ENCODE data around the gene ZSWIM8.
"Not testable (repeated sequence)": the region's sequence is repeated elsewhere in the genome, so short reads cannot be mapped to it uniquely, and the experiment has no call there.

The ZSWIM8 gene

DNA sequence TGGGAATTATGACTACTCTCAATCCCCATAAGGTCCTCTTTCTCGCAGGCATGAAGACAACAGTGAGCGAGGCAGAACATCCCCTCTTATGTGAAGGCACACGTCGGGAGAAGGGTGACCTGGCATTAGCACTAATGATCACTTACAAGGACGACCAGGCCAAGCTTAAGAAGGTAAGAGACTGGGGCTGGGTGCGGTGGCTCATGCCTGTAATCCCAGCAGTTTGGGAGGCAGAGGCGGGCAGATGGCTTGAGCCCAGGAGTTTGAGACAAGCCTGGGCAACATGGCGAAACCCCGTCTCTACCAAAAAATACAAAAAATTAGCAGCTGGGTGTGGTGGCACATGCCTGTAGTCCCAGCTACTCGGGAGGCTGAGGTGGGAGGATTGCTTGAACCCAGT lies 10.1 kb downstream of the ZSWIM8 start:
- in situ Hi-C loops (cut with MboI; ENCODE audit: low sequenced_read_pairs) = not testable (repeated sequence)

DNA sequence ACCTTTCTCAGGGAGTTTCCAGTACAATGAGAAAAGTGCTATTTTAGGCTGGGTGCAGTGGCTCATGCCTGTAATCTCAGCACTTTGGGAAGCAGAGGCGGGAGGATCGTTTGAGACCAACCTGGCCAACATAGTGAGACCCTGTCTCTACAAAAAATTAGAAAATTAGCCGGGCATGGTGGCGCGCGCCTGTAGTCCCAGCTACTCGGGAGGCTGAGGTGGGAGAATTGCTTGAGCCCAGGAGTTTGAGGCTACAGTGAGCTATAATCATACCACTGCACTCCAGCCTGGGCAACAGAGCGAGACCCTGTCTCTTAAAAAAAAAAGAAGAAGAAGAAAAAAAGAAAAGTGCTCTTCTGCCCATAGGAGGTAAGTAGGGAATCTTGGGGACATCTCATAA lies 10.6 kb downstream of the ZSWIM8 start:
- in situ Hi-C loops (cut with MboI; ENCODE audit: low sequenced_read_pairs) = not testable (repeated sequence)

DNA sequence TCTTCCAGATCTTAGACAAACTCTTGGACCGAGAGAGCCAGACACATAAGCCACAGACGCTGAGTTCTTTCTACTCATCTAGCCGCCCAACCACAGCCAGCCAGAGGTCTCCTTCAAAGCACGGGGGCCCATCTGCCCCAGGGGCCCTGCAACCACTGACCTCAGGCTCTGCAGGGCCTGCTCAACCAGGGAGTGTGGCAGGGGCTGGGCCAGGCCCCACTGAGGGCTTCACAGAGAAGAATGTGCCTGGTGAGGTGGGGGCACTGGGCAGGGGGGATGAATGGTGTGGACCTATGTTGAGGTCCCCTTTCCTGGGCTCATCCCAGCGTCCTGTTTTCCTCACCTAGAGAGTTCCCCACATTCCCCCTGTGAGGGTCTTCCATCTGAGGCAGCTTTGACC lies 11.4 kb downstream of the ZSWIM8 start:
- in situ Hi-C loops (cut with MboI; ENCODE audit: low sequenced_read_pairs) = no loop called here

DNA sequence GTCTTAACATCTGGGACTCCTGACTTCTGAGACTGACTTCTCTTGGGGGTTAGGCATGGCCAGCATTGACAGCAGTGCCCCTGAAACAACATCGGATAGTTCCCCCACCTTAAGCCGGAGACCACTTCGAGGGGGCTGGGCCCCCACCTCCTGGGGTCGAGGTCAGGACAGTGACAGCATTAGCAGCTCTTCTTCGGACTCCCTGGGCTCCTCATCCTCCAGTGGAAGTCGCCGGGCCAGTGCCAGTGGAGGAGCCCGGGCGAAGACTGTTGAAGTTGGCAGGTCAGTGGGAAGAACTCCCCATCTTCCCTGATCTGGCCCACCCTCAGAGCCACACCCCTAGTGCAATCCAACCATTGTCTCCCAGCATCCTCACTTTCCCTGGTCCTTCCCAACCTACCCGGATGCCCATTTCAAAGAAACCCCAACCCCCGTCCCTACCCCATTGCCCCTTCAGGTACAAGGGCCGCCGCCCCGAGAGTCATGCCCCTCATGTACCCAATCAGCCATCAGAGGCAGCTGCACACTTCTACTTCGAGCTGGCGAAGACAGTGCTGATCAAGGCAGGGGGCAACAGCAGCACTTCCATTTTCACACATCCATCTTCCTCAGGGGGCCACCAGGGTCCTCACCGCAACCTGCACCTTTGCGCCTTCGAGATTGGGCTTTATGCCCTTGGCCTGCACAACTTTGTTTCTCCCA lies 12.1 kb downstream of the ZSWIM8 start:
- in situ Hi-C loops (cut with MboI; ENCODE audit: low sequenced_read_pairs) = no loop called here

DNA sequence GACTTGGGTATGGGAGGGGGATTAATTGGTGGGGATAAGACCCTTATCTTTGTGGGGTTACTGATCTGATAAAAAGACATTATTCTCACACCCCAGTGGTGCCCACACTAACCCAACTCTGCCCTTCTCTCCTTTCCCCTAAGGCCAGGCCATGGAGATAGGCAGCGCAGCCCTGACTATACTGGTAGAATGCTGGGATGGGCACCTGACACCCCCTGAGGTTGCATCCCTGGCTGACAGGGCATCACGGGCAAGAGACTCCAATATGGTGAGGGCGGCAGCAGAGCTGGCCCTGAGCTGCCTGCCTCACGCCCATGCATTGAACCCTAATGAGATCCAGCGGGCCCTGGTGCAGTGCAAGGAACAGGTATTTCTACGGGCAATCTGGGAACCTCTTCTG lies 12.7 kb downstream of the ZSWIM8 start:
- in situ Hi-C loops (cut with MboI; ENCODE audit: low sequenced_read_pairs) = no loop called here

DNA sequence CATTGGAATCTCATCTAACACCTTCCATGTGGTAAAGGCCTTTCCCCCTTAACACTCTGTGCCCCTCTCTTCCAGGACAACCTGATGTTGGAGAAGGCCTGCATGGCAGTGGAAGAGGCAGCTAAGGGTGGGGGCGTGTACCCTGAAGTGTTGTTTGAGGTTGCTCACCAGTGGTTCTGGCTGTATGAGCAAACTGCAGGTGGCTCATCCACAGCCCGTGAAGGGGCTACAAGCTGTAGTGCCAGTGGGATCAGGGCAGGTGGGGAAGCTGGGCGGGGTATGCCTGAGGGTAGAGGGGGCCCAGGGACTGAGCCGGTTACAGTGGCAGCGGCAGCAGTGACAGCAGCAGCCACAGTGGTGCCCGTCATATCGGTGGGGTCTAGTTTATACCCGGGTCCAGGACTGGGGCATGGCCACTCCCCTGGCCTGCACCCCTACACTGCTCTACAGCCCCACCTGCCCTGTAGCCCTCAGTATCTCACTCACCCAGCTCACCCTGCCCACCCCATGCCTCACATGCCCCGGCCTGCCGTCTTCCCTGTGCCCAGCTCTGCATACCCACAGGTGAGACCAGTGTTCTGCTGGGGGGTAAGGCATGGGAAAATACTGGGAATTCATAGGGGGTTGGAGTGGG lies 13.6 kb downstream of the ZSWIM8 start:
- in situ Hi-C loops (cut with MboI; ENCODE audit: low sequenced_read_pairs) = no loop called here

DNA sequence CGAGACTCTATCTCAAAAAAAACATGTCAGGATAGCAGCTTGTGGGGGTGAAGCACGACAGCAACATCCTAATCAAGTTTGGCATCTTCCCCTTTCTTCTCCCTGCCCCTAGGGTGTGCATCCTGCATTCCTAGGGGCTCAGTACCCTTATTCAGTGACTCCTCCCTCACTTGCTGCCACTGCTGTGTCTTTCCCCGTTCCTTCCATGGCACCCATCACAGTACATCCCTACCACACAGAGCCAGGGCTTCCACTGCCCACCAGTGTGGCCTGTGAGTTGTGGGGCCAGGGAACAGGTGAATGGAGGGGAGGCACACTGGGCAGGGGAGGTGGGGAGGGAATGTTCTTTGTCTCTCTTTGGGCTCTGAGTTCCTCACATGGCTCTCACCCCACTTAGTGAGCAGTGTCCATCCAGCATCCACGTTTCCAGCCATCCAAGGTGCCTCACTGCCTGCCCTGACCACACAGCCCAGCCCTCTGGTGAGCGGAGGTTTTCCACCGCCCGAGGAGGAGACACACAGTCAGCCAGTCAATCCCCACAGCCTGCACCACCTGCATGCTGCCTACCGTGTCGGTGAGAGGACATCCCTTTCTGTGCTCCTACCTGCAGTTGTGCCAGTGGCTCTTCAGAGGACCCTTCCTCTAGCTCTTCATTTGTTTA lies 14.6 kb downstream of the ZSWIM8 start:
- in situ Hi-C loops (cut with MboI; ENCODE audit: low sequenced_read_pairs) = no loop called here

DNA sequence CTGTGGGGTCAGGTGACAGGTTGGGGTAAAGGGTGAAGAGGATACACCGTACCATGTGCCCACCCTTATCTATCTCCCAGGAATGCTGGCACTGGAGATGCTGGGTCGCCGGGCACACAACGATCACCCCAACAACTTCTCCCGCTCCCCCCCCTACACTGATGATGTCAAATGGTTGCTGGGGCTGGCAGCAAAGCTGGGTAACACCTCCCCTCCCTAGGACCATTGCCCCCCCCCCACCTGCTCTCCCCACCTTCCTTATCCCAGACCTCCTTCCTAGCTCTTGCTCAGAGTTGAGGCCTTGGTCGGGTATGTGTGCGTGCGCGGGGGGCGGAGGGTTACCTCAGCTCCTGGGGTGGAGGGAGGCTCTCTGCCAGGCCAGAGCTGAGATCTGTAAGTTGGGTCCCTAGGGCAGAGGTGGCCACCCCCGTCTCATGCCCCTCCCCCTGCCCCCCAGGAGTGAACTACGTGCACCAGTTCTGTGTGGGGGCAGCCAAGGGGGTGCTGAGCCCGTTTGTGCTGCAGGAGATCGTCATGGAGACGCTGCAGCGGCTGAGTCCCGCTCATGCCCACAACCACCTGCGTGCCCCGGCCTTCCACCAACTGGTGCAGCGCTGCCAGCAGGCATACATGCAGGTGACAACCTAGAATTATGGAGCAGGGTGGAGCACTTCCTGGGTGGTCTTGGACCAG lies 15.3 kb downstream of the ZSWIM8 start:
- in situ Hi-C loops (cut with MboI; ENCODE audit: low sequenced_read_pairs) = no loop called here

DNA sequence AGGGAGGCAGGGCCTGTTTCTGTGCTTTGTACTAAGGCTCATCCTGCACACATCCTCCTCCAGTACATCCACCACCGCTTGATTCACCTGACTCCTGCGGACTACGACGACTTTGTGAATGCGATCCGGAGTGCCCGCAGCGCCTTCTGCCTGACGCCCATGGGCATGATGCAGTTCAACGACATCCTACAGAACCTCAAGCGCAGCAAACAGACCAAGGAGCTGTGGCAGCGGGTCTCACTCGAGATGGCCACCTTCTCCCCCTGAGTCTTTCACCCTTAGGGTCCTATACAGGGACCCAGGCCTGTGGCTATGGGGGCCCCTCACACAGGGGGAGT lies 15.8 kb downstream of the ZSWIM8 start:
- in situ Hi-C loops (cut with MboI; ENCODE audit: low sequenced_read_pairs) = no loop called here

DNA sequence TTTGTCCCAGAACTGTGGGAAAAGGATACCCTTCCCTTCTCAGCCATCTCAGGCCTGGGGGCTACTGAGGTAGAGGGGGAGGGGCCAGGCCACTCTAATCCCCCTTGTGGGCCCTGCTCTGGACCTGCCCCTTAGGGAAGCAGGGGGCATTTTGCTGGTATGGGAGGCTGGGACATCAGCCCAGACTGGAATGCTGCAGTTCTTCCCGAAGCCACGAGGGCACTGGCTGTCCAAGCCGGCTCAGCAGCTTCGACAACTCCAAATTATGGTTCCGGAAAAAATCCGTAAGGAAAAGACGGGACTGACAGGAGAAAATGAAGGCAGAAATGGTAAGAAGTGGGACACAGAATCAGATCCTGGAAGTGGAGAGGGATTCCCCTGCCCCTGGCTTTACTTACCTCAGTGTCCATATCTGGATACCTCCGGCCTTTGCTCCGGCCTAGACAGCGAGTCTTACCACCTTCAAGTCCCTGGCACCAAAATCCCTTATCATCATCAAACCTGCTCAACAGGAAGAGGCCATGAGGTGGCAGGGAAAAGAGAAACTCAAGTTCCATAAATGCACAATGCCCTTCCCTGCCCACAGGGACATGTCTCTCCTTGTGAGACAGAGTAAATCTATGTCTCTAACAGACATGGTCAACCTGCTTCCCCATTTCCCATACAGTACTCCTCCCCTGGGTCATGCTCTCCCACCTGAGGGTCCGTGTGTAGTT lies 17.0 kb downstream of the ZSWIM8 start:
- in situ Hi-C loops (cut with MboI; ENCODE audit: low sequenced_read_pairs) = no loop called here

DNA sequence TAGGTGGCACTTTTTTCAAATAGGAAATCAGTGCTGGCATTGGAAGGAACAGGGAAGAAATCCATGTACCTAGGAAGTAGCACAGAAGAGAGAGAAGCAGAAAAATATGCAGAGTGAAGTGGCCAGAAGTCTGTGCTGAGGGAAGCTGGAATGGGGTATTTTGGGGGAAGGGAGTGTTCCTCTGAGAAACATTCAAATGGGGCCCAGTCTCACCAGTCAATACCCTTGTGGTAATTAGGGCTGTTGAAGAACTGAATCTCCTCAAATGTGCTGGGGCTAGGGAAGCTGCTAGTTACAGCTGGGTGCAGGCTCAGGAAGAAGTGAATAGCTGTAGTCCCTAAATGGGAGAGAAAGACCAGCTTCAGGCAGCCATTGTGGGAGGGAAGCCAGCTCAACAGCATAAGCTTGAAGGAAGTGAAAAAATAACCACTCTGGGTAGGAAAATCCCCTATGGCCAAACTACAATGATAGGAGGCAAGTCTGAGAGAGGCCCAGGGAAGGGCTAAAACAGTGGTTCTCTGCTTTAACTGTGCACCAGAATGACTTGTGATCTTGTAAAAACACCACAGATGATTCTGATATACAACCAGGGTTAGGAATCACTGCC lies 18.4 kb downstream of the ZSWIM8 start:
- in situ Hi-C loops (cut with MboI; ENCODE audit: low sequenced_read_pairs) = no loop called here

DNA sequence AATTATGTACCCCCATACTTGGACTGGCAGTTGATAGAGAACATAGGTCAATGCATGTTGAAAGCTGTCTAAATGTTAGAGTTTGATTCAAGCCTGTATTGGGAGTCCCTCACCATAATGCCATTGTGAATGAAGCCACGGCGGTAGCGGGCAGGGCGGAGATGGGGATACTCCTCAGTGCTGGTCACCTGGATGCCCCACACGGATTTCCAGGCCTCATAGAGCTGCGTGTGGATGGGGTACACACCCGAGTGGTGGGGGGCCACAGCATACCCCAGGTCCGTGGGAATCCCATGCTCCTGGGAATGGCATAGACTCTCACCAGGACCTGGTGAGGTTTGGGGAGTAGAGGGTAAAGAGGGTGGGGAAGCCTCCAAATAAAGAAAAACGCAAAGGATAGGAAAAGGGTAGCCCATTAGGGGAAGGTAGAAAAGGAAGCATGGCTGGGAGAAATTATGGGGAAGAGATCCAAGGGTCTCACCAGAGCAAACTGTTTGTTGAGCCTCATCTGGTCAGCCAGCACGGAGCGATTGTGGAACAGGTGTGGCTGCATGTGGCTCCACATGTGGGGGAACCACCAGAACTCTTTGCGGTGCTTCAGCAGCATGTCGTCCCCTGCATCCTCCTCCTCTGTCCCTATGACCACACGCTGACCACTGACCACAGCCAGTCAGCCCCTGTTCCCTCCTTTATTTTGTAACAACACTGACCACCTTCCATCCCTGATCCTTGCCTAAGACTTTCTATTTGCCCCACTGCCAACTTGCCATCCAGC lies 21.0 kb downstream of the ZSWIM8 start:
- in situ Hi-C loops (cut with MboI; ENCODE audit: low sequenced_read_pairs) = no loop called here

DNA sequence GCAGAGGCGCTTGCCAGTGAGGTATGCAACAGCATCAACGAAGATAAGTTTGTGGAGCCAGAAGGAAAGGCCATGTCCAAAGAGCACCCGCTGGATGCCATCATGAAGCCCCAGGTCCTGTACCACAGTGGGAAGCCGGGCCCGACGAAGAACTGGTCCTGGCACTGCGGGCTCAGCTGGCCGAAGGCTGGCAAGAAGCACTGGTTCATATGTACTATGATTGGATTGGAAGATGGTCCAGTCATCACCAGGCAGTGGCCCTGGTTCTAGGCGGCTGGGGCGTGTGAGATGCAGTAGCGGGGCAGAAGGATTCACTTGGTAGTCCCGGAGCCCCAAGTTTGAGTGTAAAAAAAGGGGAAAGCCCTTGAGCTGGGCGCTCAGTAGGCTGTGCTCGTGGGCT lies 22.1 kb downstream of the ZSWIM8 start:
- in situ Hi-C loops (cut with MboI; ENCODE audit: low sequenced_read_pairs) = no loop called here

DNA sequence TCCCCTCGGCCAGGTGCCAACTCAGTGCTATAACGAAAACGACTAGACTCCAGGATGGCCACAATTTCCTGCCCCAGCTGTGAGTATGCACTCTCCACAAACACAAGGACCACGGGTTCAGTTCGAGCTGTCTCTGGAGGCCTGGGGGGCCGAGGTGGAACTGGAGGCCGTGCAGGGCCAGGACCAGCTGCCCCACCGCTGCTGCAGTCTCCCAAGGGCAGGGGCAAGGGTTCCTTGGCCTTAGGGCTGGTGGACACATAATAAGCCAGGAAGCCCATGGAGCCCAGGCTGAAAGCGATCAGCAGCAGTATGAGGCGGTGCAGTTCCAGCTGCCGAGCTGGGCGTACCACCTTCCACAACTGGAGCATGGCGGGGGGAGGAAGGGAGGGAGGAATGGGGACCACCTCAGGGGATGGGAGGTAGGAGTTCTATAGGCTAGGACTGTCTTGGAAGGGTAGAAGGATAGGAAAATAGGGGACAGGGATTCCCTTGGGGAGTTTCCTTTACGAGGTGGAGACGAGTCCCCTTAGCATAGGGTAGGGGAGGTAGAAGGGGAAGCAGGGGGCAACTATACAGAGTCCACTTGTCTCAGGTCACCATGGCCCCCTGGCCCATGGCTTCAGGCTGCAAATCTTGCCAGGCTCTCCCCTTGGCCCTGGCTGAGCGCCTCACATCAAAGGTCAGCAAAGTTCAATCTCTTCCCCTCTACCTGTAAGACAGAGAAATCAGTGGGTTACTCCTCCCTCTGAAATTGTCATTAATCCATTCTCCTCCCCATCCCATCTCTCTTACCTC lies 22.8 kb downstream of the ZSWIM8 start:
- in situ Hi-C loops (cut with MboI; ENCODE audit: low sequenced_read_pairs) = no loop called here

DNA sequence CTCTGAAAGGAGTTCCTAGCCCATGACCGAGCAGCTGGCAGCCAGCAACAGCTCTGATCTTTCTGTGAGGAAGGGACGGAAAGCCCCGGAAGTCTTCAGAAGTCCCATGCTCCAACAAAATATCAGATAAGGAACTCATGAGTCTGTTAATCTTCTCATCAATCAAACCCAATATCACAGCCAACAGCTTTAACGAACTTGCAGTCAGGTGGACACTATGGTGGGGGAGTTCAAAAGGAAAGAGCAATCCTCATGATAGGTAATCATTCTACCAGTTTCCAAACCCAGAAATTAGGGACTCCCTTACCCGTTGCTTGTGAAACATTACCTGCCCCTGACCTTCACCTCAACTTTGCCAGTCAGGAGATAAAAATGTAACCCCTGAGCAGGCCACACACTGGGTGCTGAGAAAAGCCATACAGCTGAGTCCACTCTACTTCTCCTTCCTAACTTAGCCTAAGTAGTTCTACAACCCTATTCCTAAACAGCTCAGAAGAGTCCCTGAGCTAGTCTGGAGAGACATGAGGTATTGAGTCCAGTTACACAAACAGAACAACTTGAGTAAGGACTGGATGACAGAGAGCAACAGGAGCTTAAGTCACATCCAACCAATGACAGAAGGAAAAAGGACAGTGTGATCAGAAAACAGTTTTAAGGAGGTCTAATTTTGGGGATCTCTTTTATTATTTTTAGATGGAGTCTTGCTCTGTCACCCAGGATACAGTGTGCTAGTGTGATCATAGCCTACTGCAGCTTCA lies 23.8 kb downstream of the ZSWIM8 start:
- in situ Hi-C loops (cut with MboI; ENCODE audit: low sequenced_read_pairs) = no loop called here

DNA sequence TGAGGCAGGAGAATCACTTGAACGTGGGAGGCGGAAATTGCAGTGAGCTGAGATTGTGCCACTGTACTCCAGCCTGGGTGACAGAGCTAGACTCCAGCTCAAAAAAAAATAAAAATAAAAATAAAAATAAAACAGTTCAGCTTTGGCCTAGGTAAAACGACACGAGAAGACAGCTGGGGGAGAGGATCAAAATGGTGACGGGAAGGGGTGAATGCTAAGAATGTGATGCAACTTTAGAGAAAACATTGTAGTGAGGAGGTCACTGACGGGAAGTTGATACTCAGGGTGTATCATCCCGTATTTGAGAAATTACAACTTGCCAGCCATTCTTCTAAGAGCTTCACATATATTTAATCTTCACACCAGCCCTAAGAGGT lies 24.9 kb downstream of the ZSWIM8 start:
- in situ Hi-C loops (cut with MboI; ENCODE audit: low sequenced_read_pairs) = no loop called here

DNA sequence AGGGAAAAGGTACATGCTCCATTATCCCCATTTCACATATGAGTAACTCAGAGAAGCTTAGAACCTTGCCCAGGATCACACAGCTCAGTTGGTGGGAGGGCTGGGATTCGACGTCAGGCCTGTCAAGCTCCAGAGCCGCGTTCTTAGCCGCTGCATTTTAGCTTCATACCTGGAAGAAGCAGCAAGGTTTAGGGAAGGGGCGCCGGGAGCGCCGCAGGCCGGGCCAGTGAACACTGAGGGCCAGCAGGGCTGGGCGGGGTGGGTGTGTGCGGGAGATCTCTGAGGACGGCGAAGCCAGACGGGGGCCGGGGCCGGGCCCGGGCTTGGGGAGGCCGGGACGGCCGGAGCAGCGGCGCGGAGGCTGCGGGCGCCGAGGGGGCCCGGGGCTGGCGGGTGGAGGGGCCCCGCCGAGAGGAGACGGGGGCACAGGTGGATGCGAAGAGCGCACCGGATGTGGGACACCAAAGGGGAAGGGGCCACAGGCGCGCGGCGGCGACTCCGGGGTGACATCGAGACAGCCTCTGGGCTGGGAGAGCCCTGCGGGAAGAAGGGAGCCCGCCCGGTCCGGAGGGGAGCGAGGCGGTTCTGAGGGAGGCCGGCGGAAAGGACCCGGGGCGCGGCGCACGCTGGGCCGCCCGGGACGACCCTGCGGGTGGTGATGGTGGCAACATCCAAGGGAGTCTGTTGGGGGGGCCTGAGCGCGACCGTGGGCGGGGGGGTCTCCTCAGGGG lies 25.5 kb downstream of the ZSWIM8 start:
- in situ Hi-C loops (cut with MboI; ENCODE audit: low sequenced_read_pairs) = no loop called here

DNA sequence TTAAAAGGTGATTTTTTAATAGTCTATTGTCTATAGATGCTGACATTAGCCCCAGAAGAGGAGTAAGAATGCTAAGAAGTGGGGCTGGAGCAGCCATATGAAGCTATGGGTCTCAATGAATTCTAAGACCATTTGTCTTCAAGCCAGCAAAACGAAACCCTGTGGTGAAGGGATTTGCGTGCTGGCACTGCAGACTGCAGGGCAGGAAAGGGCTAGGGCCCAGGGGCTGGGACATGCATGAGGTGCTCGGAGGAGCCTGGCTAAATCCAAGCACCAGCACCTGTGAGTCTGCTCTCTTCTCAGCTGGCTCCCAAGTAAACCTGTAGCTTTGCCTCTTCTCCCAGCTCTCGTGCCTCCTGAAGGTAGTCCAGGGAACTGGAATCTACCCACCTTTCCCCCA lies 27.3 kb downstream of the ZSWIM8 start:
- in situ Hi-C loops (cut with MboI; ENCODE audit: low sequenced_read_pairs) = no loop called here
